Astrocyte (in vitro differentiated cells and primary cell): ENCODE measurements around the gene WNK4. TPM values are rescaled to one million over a fixed set of nuclear protein-coding genes. Genes with fewer than 3 reads are reported as not detected.
A peak's percentile ranks its signal among the peaks of the same experiment; 100 is the strongest.

Source experiments
- DNase-seq: peaks from one replicate; pipeline ENCODE4 v3.0.0-alpha.2; 2010; ENCODE audit warnings: low read depth
- FAIRE-seq: peaks from 2 replicates; lab custom pipeline; 2011; peaks lifted over from hg19 to GRCh38; lab: Jason Lieb, UNC
- H2AFZ ChIP-seq: 2 replicates; pipeline ENCODE4 v1.6.0; 2012; ENCODE audit warnings: low read depth, low read length, inconsistent platforms
- H3K27ac ChIP-seq: 2 replicates; pipeline ENCODE4 v1.5.1; 2011; ENCODE audit warnings: low read depth, low read length, inconsistent platforms
- H3K27me3 ChIP-seq: 2 replicates; pipeline ENCODE4 v1.6.0; 2011; ENCODE audit warnings: low read length, inconsistent platforms; ENCODE audit not compliant: insufficient read depth
- H3K36me3 ChIP-seq: 2 replicates; pipeline ENCODE4 v1.5.1; 2011; ENCODE audit warnings: low read length, inconsistent platforms; ENCODE audit not compliant: insufficient read depth
- H3K4me1 ChIP-seq: 2 replicates; pipeline ENCODE4 v1.5.1; 2011; ENCODE audit warnings: low read length, inconsistent platforms; ENCODE audit not compliant: insufficient read depth
- H3K4me2 ChIP-seq: 2 replicates; pipeline ENCODE4 v1.6.0; 2012; ENCODE audit warnings: low read length, inconsistent platforms
- H3K4me3 ChIP-seq: 2 replicates; pipeline ENCODE4 v1.5.1; 2011; ENCODE audit warnings: low read depth, mild to moderate bottlenecking, low read length, inconsistent platforms; ENCODE audit not compliant: insufficient read depth
- H3K79me2 ChIP-seq: 2 replicates; pipeline ENCODE4 v1.6.0; 2012; ENCODE audit warnings: mild to moderate bottlenecking, low read length, inconsistent platforms; ENCODE audit not compliant: insufficient read depth
- H3K9ac ChIP-seq: 2 replicates; pipeline ENCODE4 v1.6.0; 2012; ENCODE audit warnings: mild to moderate bottlenecking, low read length, inconsistent platforms
- H3K9me3 ChIP-seq: 2 replicates; pipeline ENCODE4 v1.5.1; 2012; ENCODE audit warnings: low read depth, mild to moderate bottlenecking, low read length, inconsistent platforms; ENCODE audit not compliant: insufficient read depth
- H4K20me1 ChIP-seq: 2 replicates; pipeline ENCODE4 v1.6.0; 2012; ENCODE audit warnings: low read length, inconsistent platforms; ENCODE audit not compliant: insufficient read depth
- H3K27ac Mint-ChIP-seq: one replicate; pipeline ENCODE4 v1.8.0; 2021; ENCODE audit warnings: mild to moderate bottlenecking, mixed read lengths; ENCODE audit not compliant: unreplicated experiment
- H3K27me3 Mint-ChIP-seq: one replicate; pipeline ENCODE4 v1.8.0; 2021; ENCODE audit warnings: low read depth, mixed read lengths; ENCODE audit not compliant: unreplicated experiment
- H3K36me3 Mint-ChIP-seq: one replicate; pipeline ENCODE4 v1.8.0; 2021; ENCODE audit warnings: low read depth, mixed read lengths; ENCODE audit not compliant: unreplicated experiment
- H3K4me1 Mint-ChIP-seq: one replicate; pipeline ENCODE4 v1.8.0; 2021; ENCODE audit warnings: low read depth, mixed read lengths; ENCODE audit not compliant: unreplicated experiment
- H3K4me3 Mint-ChIP-seq: one replicate; pipeline ENCODE4 v1.8.0; 2021; ENCODE audit warnings: mild to moderate bottlenecking, moderate library complexity, mixed read lengths; ENCODE audit not compliant: unreplicated experiment
- H3K9me3 Mint-ChIP-seq: one replicate; pipeline ENCODE4 v1.8.0; 2021; ENCODE audit warnings: mild to moderate bottlenecking, mixed read lengths; ENCODE audit not compliant: unreplicated experiment
- EZH2 ChIP-seq: IDR thresholded peaks from 2 replicates; pipeline ENCODE4 v1.6.1; 2012; ENCODE audit warnings: mild to moderate bottlenecking, low read length, inconsistent platforms; ENCODE audit not compliant: insufficient read depth
- total RNA-seq: library from RNA; stranded (reverse); gene quantifications from 2 replicates; pipeline ENCODE4 v1.2.1, GENCODE V29; 2021
- TF ChIP-seq, protein P1 (sequence below): IDR thresholded peaks from 2 replicates; pipeline ENCODE4 v1.5.1; 2011; ENCODE audit warnings: low read depth, mild to moderate bottlenecking, inconsistent platforms, low read length, moderate library complexity; ENCODE audit not compliant: insufficient read depth

WNK4 gene
- total RNA-seq, 1 donor from 2014 or later: 34.8 TPM

DNA sequence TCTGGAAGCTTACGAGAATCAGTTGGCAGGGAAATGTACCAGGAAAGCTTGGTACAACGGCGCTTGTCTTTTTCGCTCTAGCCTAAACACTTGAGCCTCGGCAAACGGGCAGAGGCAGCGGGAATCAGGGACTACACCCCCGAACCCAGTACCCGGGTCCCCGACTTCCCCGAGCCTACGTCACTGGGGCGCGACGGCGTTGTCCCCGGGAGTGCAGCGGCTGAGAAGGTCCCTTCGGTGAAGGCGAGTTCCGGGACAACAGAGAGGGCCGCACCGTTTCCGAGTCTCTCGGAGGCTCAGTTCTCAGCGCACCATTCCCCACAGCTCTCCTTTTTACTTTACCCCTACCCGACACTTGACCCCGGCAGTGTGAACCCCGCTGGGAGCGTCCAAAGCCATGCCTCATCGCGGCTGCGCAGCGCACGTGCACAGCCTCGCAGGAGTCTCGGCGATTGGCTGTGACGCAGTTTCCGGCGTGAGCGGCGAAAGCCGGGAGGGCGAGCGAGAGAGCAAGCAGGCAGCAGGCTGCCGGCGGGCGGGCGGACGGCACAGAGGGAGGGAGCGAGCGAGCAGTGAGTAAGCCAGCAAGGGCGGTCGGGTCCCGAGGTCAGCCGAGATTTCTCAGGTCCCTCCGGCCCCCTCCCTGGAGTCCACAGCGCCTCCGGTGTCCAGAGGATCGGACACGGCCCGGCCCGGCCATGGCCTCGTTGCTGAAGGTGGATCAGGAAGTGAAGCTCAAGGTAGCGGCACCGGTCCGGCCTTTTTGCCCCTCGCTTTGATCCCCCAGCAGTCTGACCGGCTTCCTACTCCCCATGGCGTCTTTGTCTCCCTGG lies 52.7 kb downstream of the WNK4 start, which contains the start of gene PSME3:
Gene PSME3, plus strand, starts transcription at position 464 of the 833 bp plus-strand sequence. Its CDS starts 235 bp downstream, at position 699.
- H3K9me3 ChIP-seq: no peaks in the 10 kb centered on the region
- Mint-ChIP-seq H3K9me3 (no peaks in the 10 kb centered on the region), H3K27ac (peak within 1 kb of the TSS; percentile 97), H3K27me3 (peaks cover 1% of the 10 kb centered on the region), H3K36me3 (peaks cover 3% of the 10 kb centered on the region), H3K4me1 (peaks cover 15% of the 10 kb centered on the region), H3K4me3 (peak within 1 kb of the TSS; percentile 96)
- H3K9ac ChIP-seq: peak within 1 kb of the TSS; percentile 92
- DNase-seq (peak; percentile 78), FAIRE-seq (no peak)
- peaks cover 22% of the 10 kb centered on the region for H4K20me1 ChIP-seq
- H3K4me1 ChIP-seq: peaks cover 10% of the 10 kb centered on the region
- peak within 1 kb of the TSS; percentile 93 for H3K27ac ChIP-seq
- peak within 1 kb of the TSS; percentile 88 for H3K4me2 ChIP-seq
- TF ChIP-seq, protein P1, sequence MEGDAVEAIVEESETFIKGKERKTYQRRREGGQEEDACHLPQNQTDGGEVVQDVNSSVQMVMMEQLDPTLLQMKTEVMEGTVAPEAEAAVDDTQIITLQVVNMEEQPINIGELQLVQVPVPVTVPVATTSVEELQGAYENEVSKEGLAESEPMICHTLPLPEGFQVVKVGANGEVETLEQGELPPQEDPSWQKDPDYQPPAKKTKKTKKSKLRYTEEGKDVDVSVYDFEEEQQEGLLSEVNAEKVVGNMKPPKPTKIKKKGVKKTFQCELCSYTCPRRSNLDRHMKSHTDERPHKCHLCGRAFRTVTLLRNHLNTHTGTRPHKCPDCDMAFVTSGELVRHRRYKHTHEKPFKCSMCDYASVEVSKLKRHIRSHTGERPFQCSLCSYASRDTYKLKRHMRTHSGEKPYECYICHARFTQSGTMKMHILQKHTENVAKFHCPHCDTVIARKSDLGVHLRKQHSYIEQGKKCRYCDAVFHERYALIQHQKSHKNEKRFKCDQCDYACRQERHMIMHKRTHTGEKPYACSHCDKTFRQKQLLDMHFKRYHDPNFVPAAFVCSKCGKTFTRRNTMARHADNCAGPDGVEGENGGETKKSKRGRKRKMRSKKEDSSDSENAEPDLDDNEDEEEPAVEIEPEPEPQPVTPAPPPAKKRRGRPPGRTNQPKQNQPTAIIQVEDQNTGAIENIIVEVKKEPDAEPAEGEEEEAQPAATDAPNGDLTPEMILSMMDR: no peak
- no peak for TF ChIP-seq EZH2
- peak within 1 kb of the TSS; percentile 90 for H3K4me3 ChIP-seq
- H2AFZ ChIP-seq: peak within 1 kb of the TSS; percentile 95
- no peaks in the 10 kb centered on the region for H3K27me3 ChIP-seq
- H3K79me2 ChIP-seq: peaks cover 51% of the 10 kb centered on the region
- peaks cover 17% of the 10 kb centered on the region for H3K36me3 ChIP-seq

DNA sequence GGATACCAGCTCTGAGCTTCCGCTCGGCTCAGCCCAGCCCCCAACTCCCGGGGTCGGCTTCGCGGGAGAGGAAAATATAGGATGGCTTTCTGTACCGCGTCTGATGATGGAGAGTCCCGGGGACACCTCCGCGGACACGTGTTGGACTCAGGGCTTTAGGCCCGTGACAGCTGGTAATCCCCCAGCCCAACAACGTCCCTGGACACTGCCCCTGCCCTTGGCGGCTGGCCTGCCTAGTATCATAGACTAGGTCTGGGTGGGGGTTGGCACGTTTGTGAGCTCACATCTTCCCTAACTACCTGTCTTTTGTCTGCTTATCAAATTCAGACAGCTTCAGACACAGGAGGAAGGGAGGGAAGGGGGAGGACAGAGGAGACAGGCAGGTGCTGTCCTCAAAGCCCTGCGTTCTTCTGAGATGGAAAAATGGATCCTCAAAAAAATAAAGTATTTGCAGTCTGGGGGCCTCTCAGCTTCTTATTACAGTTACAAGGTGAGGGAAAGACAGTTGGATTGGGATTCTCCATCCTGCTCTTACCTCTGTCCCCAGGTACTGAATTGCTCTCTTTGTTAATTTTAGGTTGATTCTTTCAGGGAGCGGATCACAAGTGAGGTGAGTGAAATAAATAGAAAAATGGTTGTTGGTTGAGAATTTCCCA lies 53.5 kb downstream of the WNK4 start:
- Mint-ChIP-seq H3K27ac (peak overlapping the region; percentile 89), H3K4me1 (peaks cover 15% of the 10 kb centered on the region), H3K27me3 (no peaks in the 10 kb centered on the region), H3K9me3 (no peaks in the 10 kb centered on the region), H3K4me3 (peak overlapping the region; percentile 96), H3K36me3 (peaks cover 3% of the 10 kb centered on the region)
- H3K9me3 ChIP-seq: no peaks in the 10 kb centered on the region
- H3K27ac ChIP-seq: peak overlapping the region; percentile 93
- no peak for FAIRE-seq
- H3K4me1 ChIP-seq: peaks cover 10% of the 10 kb centered on the region
- peak overlapping the region; percentile 95 for H2AFZ ChIP-seq
- H3K4me2 ChIP-seq: peak overlapping the region; percentile 88
- H3K9ac ChIP-seq: peak overlapping the region; percentile 92
- peaks cover 23% of the 10 kb centered on the region for H3K36me3 ChIP-seq
- H3K27me3 ChIP-seq: no peaks in the 10 kb centered on the region
- no peak for TF ChIP-seq EZH2
- TF ChIP-seq, protein P1: no peak
- H3K79me2 ChIP-seq: peaks cover 51% of the 10 kb centered on the region
- H4K20me1 ChIP-seq: peaks cover 22% of the 10 kb centered on the region
- no peak for DNase-seq
- H3K4me3 ChIP-seq: peak overlapping the region; percentile 90
